Measurements from ENCODE around the gene CCDC34.

- TF ChIP-seq, protein P1, sequence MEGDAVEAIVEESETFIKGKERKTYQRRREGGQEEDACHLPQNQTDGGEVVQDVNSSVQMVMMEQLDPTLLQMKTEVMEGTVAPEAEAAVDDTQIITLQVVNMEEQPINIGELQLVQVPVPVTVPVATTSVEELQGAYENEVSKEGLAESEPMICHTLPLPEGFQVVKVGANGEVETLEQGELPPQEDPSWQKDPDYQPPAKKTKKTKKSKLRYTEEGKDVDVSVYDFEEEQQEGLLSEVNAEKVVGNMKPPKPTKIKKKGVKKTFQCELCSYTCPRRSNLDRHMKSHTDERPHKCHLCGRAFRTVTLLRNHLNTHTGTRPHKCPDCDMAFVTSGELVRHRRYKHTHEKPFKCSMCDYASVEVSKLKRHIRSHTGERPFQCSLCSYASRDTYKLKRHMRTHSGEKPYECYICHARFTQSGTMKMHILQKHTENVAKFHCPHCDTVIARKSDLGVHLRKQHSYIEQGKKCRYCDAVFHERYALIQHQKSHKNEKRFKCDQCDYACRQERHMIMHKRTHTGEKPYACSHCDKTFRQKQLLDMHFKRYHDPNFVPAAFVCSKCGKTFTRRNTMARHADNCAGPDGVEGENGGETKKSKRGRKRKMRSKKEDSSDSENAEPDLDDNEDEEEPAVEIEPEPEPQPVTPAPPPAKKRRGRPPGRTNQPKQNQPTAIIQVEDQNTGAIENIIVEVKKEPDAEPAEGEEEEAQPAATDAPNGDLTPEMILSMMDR (IDR thresholded peaks at IDR 0.05): no peak
- TF ChIP-seq POLR2A (IDR thresholded peaks at IDR 0.05): no peak
Observed at GRCh38 chr11:27307232-27307631, 55.8 kb downstream of the CCDC34 start.

Data from esophagus squamous epithelium (tissue), 4 donors.